ENCODE data around the gene NOS1AP. TPM values are rescaled to one million over a fixed set of nuclear protein-coding genes. Genes with fewer than 3 reads are reported as not detected.

Gene NOS1AP
- total and polyA plus RNA-seq, 9 donors = 0.50 to 4.4 (median 1.5) TPM

GRCh38 chr1:162387226-162388082 is 318.0 kb downstream of the NOS1AP start:
- Histone ChIP-seq H3K4me1 (ENCODE audit: insufficient read depth) (peaks cover 6% of the 10 kb centered on the region), H3K9me3 (no peaks in the 10 kb centered on the region), H3K27ac (no peak overlapping the region), H3K36me3 (no peaks in the 10 kb centered on the region), H3K27me3 (no peaks in the 10 kb centered on the region), H3K4me3 (no peak overlapping the region)
- WGBS, 3 donors = 35 to 62% (median 57%) methylated on average over 20 of the region's 20 CpGs
- TF ChIP-seq POLR2A (IDR thresholded peaks at IDR 0.05) (no peak), EP300 (IDR thresholded peaks at IDR 0.05) (no peak), CTCF (IDR thresholded peaks at IDR 0.05) (no peak)
- intact Hi-C loops (cut with DNase I) = loop anchor here in 1 of 4 donors (2.0 kb wide), 1 partner anchor 15 kb away; no protein-coding TSS in a partner anchor
- DNase-seq = peak in 3 of 5 donors; percentile 25 to 67 (median 50)

- H3K4me3 ChIP-seq = no peak overlapping the region
- TF ChIP-seq POLR2A (IDR thresholded peaks at IDR 0.05) (no peak), CTCF (IDR thresholded peaks at IDR 0.05) (no peak), EP300 (IDR thresholded peaks at IDR 0.05) (no peak)
- no peak for DNase-seq
- no peaks in the 10 kb centered on the region for H3K9me3 ChIP-seq
- peaks cover 6% of the 10 kb centered on the region for H3K4me1 ChIP-seq (ENCODE audit: insufficient read depth)
- H3K27me3 ChIP-seq = no peaks in the 10 kb centered on the region
- whole genome bisulfite sequencing, 3 donors = 79 to 88% (median 87%) methylated on average over 8 of the region's 8 CpGs
- H3K27ac ChIP-seq = no peak overlapping the region
- intact Hi-C loops (cut with DNase I) = loop anchor here in 1 of 4 donors (2.0 kb wide), 1 partner anchor 15 kb away; no protein-coding TSS in a partner anchor
- no peaks in the 10 kb centered on the region for H3K36me3 ChIP-seq
Measured at GRCh38 chr1:162388083-162388594, 318.6 kb downstream of the NOS1AP start.

- no peaks in the 10 kb centered on the region for H3K36me3 ChIP-seq
- intact Hi-C loops (cut with DNase I) = loop anchor here in 1 of 4 donors (2.0 kb wide), 1 partner anchor 14 kb away; no protein-coding TSS in a partner anchor
- peaks cover 6% of the 10 kb centered on the region for H3K4me1 ChIP-seq (ENCODE audit: insufficient read depth)
- no peaks in the 10 kb centered on the region for H3K27me3 ChIP-seq
- no peak overlapping the region for H3K27ac ChIP-seq
- no peaks in the 10 kb centered on the region for H3K9me3 ChIP-seq
- DNase-seq = no peak
- 86 to 95% (median 94%) methylated on average over 5 of the region's 5 CpGs for WGBS, 3 donors
- no peak overlapping the region for H3K4me3 ChIP-seq
- TF ChIP-seq EP300 (IDR thresholded peaks at IDR 0.05) (no peak), CTCF (IDR thresholded peaks at IDR 0.05) (no peak), POLR2A (IDR thresholded peaks at IDR 0.05) (no peak)
Measured at GRCh38 chr1:162388615-162389014, 319.1 kb downstream of the NOS1AP start.

GRCh38 chr1:162389021-162389818 is 319.7 kb downstream of the NOS1AP start:
- Histone ChIP-seq H3K9me3 (no peaks in the 10 kb centered on the region), H3K4me1 (ENCODE audit: insufficient read depth) (peaks cover 6% of the 10 kb centered on the region), H3K27me3 (no peaks in the 10 kb centered on the region), H3K4me3 (no peak overlapping the region), H3K36me3 (no peaks in the 10 kb centered on the region), H3K27ac (no peak overlapping the region)
- intact Hi-C loops (cut with DNase I) = loop anchor here in 1 of 4 donors (2.0 kb wide), 1 partner anchor 14 kb away; no protein-coding TSS in a partner anchor
- no peak for TF ChIP-seq CTCF (IDR thresholded peaks at IDR 0.05)
- TF ChIP-seq EP300 (IDR thresholded peaks at IDR 0.05) = no peak
- TF ChIP-seq POLR2A (IDR thresholded peaks at IDR 0.05) = no peak
- 20 to 26% (median 21%) methylated on average over 11 of the region's 11 CpGs for WGBS, 3 donors
- DNase-seq = no peak

Data from ovary (tissue), 9 donors.